SIG-M5 treated with dmso at 0.1 percent for 504 hours (cell line): Measurements from ENCODE around the gene NGDN.
"Not testable (repeated sequence)": the region's sequence is repeated elsewhere in the genome, so short reads cannot be mapped to it uniquely, and the experiment has no call there.

Experiments
- DNase-seq: peaks from one replicate; lab custom pipeline; 2025; ENCODE audit not compliant: unreplicated experiment; lab: John Stamatoyannopoulos, UW

Gene NGDN, protein sequence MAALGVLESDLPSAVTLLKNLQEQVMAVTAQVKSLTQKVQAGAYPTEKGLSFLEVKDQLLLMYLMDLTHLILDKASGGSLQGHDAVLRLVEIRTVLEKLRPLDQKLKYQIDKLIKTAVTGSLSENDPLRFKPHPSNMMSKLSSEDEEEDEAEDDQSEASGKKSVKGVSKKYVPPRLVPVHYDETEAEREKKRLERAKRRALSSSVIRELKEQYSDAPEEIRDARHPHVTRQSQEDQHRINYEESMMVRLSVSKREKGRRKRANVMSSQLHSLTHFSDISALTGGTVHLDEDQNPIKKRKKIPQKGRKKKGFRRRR

GRCh38 chr14:23469127-23469905 is at the start of gene NGDN:
Gene NGDN (plus strand): TSS chr14:23469703. CDS start chr14:23469716, 13 bp downstream.
- peak; percentile 100 for DNase-seq

DNA sequence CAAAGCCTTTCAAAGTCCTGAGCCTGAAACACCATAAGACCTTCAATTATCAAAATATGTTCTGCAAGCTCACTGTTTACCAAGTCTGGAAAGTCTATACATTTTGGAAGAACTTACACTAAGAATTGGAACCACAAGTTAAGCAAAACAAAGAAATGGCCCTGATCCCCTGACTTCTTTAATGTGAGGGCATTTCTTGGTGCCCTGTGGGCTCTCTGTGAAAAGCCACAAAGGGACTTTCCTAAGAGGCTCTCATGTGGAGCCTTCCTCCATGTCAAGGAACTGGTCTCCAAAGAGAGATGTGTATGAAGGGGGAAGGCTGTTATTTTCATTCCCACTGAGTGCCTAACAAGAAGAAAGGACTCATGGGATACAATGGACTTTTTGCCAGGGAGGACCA is 47.9 kb upstream of the NGDN start:
- no peak for DNase-seq

DNA sequence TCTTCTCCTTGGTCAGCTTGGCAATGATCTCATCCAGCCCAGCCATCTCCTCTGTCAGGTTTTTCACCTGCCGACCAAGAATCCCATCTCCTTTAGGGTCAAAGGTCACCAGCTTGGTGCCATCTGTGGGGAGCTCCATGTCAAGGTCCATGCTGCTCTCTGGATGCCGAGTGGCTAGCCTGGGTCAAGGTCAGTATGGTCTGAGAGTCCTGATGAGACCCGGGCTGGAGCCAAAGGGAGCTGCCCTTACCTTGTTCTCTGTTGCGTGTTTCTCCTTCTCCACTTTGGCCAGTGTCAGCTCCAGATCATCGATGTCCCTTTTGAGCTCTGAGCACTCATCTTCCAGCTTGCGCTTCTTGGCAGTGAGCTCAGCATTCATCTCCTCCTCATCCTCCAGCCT is 45.8 kb upstream of the NGDN start:
- no peak for DNase-seq

DNA sequence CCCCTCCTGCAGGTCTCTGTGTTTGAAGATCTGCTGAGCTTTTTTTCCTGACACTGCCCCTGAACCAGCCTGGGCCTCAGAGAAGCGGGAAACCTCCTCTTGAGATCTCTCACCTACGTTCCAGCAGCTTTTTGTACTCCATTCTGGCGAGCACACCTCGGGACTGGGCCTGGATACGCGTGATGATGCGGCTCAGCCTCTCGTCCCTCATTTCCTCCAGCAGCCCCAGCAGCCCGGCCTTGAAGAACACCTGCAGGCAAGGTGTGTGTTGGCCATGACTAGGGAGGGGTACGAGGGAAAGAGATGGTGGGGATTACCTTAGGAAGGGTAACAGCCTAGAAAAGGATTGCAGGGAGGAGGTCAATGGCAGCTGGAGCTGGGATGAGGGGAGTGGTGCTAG is 44.3 kb upstream of the NGDN start:
- DNase-seq: no peak

DNA sequence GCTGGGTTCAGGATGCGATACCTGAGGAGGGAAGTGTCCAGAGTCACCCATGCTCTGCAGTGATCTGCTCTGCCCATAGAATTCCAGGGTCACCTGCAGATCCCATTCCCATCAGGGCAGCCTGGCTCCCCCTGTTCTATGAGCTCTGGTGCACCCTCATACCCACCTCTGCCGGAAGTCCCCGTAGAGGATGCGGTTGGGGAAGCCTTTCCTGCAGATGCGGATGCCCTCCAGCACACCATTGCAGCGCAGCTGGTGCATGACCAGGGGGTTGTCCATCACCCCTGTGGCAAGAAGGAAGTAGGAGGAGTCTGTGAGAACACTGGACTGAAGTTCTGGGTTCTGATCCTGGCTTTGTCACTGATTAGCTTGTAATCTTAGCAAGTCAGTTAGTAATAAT is 43.7 kb upstream of the NGDN start:
- not testable (repeated sequence) for DNase-seq

GRCh38 chr14:23428686-23429495 is 40.6 kb upstream of the NGDN start:
- DNase-seq: no peak

DNA sequence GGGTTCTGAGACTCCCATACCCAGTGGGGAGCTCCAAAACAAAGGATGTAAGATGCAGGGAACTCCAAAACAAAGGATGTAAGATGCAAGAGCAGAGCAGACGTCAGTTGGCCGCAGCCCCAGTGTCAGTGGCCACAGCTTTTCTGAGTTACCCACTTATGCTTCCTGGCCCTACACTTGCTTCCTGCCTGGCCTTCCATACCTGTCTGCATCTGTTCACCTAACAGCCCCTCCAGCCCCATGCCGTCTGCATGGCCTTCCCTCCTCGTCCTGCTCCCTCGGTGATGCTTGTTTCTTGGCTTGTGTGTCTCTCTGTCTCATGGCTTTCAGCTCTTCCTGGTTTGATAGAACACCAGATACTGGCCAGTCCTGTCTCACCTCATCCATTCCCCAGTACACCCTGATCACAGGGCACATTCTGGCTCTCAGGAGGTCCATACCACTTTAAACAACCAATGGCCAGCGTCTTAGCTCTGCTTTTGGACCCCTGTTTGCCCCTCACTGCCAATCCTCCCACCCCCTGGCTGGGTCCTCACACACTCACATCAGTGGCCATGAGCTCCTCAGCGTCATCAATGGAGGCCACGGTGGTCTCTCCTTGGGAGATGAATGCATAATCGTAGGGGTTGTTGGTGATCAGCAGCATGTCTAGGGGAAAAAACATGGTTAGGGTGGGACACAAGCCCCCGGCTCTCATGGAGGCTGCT is 39.3 kb upstream of the NGDN start:
- no peak for DNase-seq

GRCh38 chr14:23430723-23431085 is 38.8 kb upstream of the NGDN start:
- DNase-seq: no peak

DNA sequence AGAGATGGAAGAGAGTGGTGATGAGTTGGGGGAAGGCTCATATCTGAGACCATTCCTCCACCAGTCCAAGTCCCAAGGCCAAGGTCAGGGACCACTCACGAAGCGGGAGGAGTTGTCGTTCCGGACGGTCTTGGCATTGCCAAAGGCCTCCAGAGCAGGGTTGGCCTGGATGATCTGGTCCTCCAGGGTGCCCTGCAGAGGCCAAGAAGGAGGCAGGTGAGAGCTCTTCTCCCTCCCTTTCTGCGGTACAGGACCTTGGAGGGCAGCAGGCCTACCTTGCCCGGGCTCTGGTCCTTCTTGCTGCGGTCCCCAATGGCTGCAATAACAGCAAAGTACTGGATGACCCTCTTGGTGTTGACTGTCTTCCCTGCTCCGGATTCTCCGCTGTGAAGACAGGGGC is 38.0 kb upstream of the NGDN start:
- DNase-seq: no peak

DNA sequence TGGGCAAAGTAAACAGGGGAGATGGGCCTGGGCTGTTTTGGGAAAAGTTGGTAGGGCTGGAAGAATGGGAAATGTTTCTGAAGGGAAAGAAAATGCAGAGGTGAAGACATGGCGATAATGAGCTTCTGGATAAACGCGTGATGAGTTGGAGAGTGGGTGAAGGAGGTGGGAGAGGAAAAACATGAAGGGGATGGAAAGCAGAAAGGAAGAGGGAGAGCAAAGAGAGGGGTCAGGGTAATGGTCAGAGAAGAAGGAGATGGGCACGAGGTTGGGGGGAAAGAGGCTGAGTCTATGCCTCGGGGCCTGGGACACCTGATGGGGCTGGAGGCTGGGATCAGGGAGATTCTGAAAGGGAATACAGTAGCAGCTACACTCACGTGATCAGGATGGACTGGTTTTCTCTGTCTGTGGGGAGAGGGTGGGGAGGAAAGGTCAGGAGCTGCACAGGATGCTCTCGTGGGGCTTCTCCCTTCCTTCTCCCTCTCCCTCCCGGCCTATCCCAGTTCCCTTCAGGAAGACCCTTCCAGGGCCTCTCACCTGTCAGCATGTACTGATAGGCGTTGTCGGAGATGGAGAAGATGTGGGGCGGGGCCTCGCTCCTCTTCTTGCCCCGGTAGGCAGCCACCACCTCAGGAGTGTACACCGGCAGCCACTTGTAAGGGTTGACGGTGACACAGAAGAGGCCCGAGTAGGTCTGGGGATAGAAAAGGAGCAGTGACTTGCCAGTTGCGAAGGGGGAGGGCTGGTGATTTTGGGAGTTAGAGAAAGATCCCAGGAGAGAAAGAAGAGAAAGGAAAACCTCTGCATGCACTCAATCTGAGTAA is 37.2 kb upstream of the NGDN start:
- no peak for DNase-seq

- no peak for DNase-seq
Observed at GRCh38 chr14:23432946-23433345, 36.6 kb upstream of the NGDN start.

GRCh38 chr14:23433457-23433856 is 36.0 kb upstream of the NGDN start:
- DNase-seq: no peak

DNA sequence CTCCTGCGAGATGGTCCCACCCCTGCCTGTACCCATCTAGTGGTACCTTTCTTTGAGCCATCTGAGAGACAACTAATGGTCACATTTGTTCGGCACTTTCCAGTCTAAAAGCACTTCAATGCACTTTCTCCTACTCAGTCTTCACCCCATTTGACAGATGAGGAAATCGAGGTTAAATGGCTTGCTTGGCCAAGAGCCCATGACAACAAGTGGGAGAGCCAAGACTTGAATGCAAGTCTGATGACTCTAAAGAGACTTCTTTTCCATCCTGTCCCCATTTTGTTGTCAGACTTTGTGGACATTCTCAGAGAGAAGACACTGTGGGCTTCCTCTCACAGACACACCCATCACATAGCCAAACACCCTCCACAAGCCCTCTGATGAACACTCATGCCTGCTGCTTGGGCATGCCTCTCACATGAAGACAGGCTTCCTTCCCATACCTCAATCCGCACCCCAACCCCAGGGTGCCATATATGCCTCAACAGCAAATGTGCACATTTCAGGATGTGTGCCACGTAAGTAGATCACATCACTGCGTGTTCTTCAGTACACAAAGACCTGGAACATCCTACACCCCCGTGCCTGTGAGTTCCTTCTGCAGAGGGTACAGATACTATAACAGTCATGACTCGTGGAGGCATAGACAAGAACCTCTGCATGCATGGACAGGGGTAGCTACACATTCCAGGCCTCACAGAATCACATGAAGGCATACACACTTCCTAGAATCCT is 34.8 kb upstream of the NGDN start:
- DNase-seq: no peak

- no peak for DNase-seq
Observed at GRCh38 chr14:23435543-23436326, 33.8 kb upstream of the NGDN start, which contains the start of gene MYH7. Gene MYH7 (minus strand): TSS chr14:23435660. CDS start chr14:23433732, 1,928 bp downstream.

- no peak for DNase-seq
Observed at GRCh38 chr14:23436327-23437132, 33.0 kb upstream of the NGDN start.

DNA sequence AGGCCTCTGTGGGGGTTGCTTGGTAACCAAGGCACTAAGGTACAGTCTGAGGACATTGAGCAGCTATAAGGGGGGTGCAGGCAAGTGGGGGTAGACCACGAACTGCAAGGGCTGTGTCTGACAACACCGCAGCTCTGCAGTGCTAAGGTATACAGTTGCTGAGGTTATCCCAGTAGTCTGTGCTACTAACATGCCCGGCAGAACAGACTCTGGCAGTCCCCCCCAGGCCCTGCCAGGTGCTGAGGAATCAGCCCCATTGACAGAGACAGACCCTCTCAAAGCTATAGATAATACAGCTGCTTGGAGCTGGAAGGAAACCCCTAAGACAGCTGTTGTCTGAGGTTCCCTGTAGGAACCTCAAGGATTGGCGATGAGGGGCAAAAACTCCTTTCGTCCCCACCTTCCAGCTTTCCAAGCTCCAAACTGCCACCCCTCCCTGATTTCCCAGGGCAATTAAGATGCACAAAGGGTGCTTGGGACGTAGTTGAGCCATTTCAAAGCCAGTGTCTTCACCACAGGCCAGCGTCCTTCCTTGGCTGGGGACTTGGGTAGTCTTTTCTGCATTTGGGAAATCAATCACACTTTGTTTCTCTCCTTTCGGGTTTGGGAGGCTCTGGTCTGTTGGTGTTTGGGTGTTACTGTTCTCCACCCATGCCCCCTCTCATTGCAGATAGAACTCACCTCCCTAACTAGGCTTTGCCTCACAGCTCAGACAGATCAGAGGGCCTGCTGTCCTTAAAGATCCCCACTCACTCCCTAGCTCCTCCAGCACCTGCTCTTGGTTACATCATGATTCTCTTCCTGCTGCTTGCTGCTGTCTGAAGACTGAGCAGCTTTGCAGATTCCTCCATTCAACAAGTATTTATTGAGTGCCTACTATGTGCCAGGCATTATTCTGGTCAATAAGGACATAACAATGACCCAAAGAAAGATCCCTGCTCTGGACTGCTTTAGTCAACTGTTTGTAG is 32.1 kb upstream of the NGDN start:
- DNase-seq: no peak
